Panc1 (cell line): ENCODE data around the gene CD6. TPM values are rescaled to one million over a fixed set of nuclear protein-coding genes. Genes with fewer than 3 reads are reported as not detected.

Source experiments
- ATAC-seq: fragments of 200-7000 bp; cut with Tn5 transposase; 2 replicates; pipeline ENCODE4 v1.9.1; 2020; ENCODE audit warnings: mild to moderate bottlenecking, moderate library complexity
- BruUV-seq: library from RNA; stranded (reverse); fragments of 400-500 nt; replicated peaks from 2 replicates; lab custom pipeline; 2021; lab: Mats Ljungman, UMichigan
- CTCF ChIA-PET: fragments of 300-600 bp; sonication (Branson Sonifier 250); formaldehyde crosslinking; loops from one replicate; lab custom pipeline; 2022; ENCODE audit warnings: antibody characterized with exemption; lab: Charles Lee
- POLR2A ChIA-PET: fragments of 300-600 bp; sonication (Branson Sonifier 250); formaldehyde crosslinking; loops from one replicate; lab custom pipeline; 2022; ENCODE audit warnings: antibody characterized with exemption; lab: Charles Lee
- DNase-seq: peaks from one replicate; pipeline ENCODE4 v3.0.0-alpha.2; 2010; ENCODE audit warnings: low read depth, low spot score
- H3K27ac ChIP-seq: 2 replicates; pipeline ENCODE4 v1.5.1; 2011; ENCODE audit warnings: mild to moderate bottlenecking, low read length, inconsistent platforms
- H3K27me3 ChIP-seq: fragments of 200-500 bp; sonication (Bioruptor generic); 2 replicates; pipeline ENCODE4 v1.6.0; 2014; ENCODE audit warnings: low read length, inconsistent platforms; ENCODE audit not compliant: control insufficient read depth, insufficient read depth
- H3K36me3 ChIP-seq: fragments of 200-500 bp; sonication (Bioruptor generic); 2 replicates; pipeline ENCODE4 v1.5.1; 2014; ENCODE audit warnings: inconsistent platforms, mild to moderate bottlenecking, low read length, moderate library complexity; ENCODE audit not compliant: control insufficient read depth, insufficient read depth
- H3K4me1 ChIP-seq: 2 replicates; pipeline ENCODE4 v1.5.1; 2011; ENCODE audit warnings: inconsistent platforms, mild to moderate bottlenecking, low read length, moderate library complexity; ENCODE audit not compliant: control insufficient read depth, insufficient read depth
- H3K4me3 ChIP-seq, 2 experiments: 2 replicates each; pipeline ENCODE4 v1.5.1; 2011 to 2012; ENCODE audit warnings: low read depth in 2 of 2, low read length in 2 of 2, mild to moderate bottlenecking in 2 of 2, inconsistent platforms in 1 of 2, moderate library complexity in 1 of 2
- H3K9me3 ChIP-seq: fragments of 200-500 bp; sonication (Bioruptor generic); 2 replicates; pipeline ENCODE4 v1.5.1; 2014; ENCODE audit warnings: low read depth, mild to moderate bottlenecking, inconsistent platforms, low read length, moderate library complexity; ENCODE audit not compliant: control insufficient read depth, insufficient read depth
- CTCF ChIP-seq: fragments of 450-650 bp; IDR thresholded peaks from 2 replicates; pipeline ENCODE4 v1.5.1; 2017; ENCODE audit warnings: mild to moderate bottlenecking
- POLR2AphosphoS5 ChIP-seq: IDR thresholded peaks from 2 replicates; pipeline ENCODE4 v1.6.1; 2012; ENCODE audit warnings: mild to moderate bottlenecking, low read depth, low read length, moderate library complexity
- REST ChIP-seq, 2 experiments: IDR thresholded peaks; 2 replicates each; pipeline ENCODE4 v1.6.1; 2011 to 2012; ENCODE audit warnings: low read depth in 2 of 2, control low read depth in 1 of 2, low read length in 1 of 2, mild to moderate bottlenecking in 1 of 2, moderate library complexity in 1 of 2; ENCODE audit not compliant: insufficient read depth in 1 of 2
- SIN3A ChIP-seq: IDR thresholded peaks from 2 replicates; pipeline ENCODE4 v1.6.1; 2012; ENCODE audit warnings: low read depth, mild to moderate bottlenecking, low read length, moderate library complexity, borderline replicate concordance; ENCODE audit not compliant: insufficient read depth
- TCF7L2 ChIP-seq: IDR thresholded peaks from 2 replicates; pipeline ENCODE4 v1.6.1; 2011; ENCODE audit warnings: mild to moderate bottlenecking, low read depth, low read length, inconsistent platforms
- in situ Hi-C: cut with HindIII; loops from 2 replicates; pipeline ENCODE4 v1.10.0; 2016; ENCODE audit warnings: low sequenced_read_pairs, low pct_unique_long_range_greater_than_20kb
- intact Hi-C: fragments of 100-400 bp; cut with micrococcal nuclease; formaldehyde crosslinking; loops from one replicate; pipeline ENCODE4 v1.10.0; 2022; ENCODE audit not compliant: unreplicated experiment
- total RNA-seq: library from RNA; stranded (reverse); gene quantifications from one replicate; pipeline ENCODE4 v1.2.1, GENCODE V29; 2021; ENCODE audit not compliant: unreplicated experiment

Gene CD6
- total RNA-seq, 1 experiment from 2014 or later = 1.1 TPM

GRCh38 chr11:61027141-61027840 is 55.8 kb downstream of the CD6 start:
- H3K9me3 ChIP-seq = no peaks in the 10 kb centered on the region
- H3K4me1 ChIP-seq = no peaks in the 10 kb centered on the region
- no peaks in the 10 kb centered on the region for H3K36me3 ChIP-seq
- TF ChIP-seq SIN3A = no peak
- no peak for TF ChIP-seq TCF7L2
- no peak for TF ChIP-seq CTCF
- no peak for TF ChIP-seq POLR2AphosphoS5
- TF ChIP-seq REST (IDR thresholded peaks at IDR 0.05; ENCODE audit: insufficient read depth in 1 of 2, low read depth in 2 of 2, low read length in 1 of 2) = no peak
- CTCF ChIA-PET = interaction anchor here (0.5 kb wide), 1 partner anchor 1332 kb away, joined by 3 read pairs; no protein-coding TSS in a partner anchor
- H3K27me3 ChIP-seq = 0 out of 2 replicates have a peak, but pooled peaks cover 2% of the 10 kb centered on the region
- DNase-seq (no peak), ATAC-seq (no peak)
- POLR2A ChIA-PET = no interaction called here
- no TSS peak for BruUV-seq
- H3K4me3 ChIP-seq = no peak overlapping the region
- intact Hi-C loops (no loop called here), in situ Hi-C loops (no loop called here)
- H3K27ac ChIP-seq = no peak overlapping the region

GRCh38 chr11:61028135-61028729 is 56.8 kb downstream of the CD6 start:
- intact Hi-C loops (no loop called here), in situ Hi-C loops (no loop called here)
- no peaks in the 10 kb centered on the region for H3K9me3 ChIP-seq
- no peak for ATAC-seq
- TF ChIP-seq REST (IDR thresholded peaks at IDR 0.05; ENCODE audit: insufficient read depth in 1 of 2, low read depth in 2 of 2, low read length in 1 of 2) = no peak
- no peak for TF ChIP-seq TCF7L2
- no peak for TF ChIP-seq CTCF
- TF ChIP-seq SIN3A = no peak
- TF ChIP-seq POLR2AphosphoS5 = no peak
- BruUV-seq = no TSS peak
- POLR2A ChIA-PET = no interaction called here
- H3K27me3 ChIP-seq = no peaks in the 10 kb centered on the region
- no peak overlapping the region for H3K4me3 ChIP-seq
- CTCF ChIA-PET = no interaction called here
- H3K4me1 ChIP-seq = no peaks in the 10 kb centered on the region
- no peak overlapping the region for H3K27ac ChIP-seq
- DNase-seq = no peak
- H3K36me3 ChIP-seq = no peaks in the 10 kb centered on the region
